NCI-H2196 (cell line): ENCODE results near the gene LRRC43.

ENCODE experiments used
- DNase-seq: peaks from one replicate; lab custom pipeline; 2025; ENCODE audit not compliant: unreplicated experiment; lab: John Stamatoyannopoulos, UW

The LRRC43 gene

GRCh38 chr12:122215771-122216170 lies 32.8 kb downstream of the LRRC43 start:
- DNase-seq, result no peak

GRCh38 chr12:122216445-122216844 lies 33.5 kb downstream of the LRRC43 start:
- no peak for DNase-seq

- peak; percentile 99 for DNase-seq
Measured at GRCh38 chr12:122225683-122226365, 42.9 kb downstream of the LRRC43 start, which contains the start of gene DIABLO. DIABLO (minus strand) TSS chr12:122226052; CDS start chr12:122226014, 38 bp downstream.

DNA sequence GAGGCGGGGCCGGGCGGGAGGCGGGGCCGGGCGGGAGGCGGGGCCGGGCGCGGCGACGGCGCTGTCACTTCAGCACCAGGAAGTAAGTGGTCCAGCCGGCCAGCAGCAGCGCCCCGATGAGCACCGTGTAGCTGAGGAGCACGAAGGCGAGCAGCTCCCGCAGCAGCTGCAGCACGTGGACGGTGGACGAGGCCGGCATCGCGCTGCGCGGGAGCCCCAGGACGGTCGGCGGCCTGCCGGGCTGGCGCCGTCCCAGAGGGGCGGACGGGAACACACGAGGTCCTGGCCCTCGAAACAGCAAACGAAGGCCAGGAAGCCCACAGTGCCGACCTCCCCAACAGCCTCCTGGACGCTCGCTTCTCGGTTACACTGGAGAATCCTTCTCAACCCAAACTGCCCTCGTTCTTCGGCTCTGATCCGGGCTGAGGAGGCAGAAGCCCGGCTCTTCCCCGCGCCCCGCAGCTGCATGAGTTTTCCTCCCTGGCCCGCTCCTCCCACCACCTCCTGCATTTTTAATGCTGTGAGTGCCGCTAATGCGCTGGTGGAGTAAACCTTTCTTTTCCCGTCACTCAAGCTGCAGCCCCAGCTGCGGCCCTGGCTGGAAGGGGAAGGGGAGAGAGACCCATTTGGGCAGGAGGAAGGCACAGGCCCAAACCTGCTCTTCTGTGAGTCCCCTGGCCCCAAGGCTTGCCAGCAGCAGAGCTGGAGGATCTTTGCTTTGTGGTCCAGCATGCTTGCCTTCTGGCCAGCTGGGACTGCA lies 43.6 kb downstream of the LRRC43 start:
- no peak for DNase-seq

GRCh38 chr12:122227341-122227740 lies 44.4 kb downstream of the LRRC43 start:
- DNase-seq, result no peak

- no peak for DNase-seq
Measured at GRCh38 chr12:122228092-122228491, 45.2 kb downstream of the LRRC43 start.

- no peak for DNase-seq
Measured at GRCh38 chr12:122230798-122231197, 47.9 kb downstream of the LRRC43 start.

DNA sequence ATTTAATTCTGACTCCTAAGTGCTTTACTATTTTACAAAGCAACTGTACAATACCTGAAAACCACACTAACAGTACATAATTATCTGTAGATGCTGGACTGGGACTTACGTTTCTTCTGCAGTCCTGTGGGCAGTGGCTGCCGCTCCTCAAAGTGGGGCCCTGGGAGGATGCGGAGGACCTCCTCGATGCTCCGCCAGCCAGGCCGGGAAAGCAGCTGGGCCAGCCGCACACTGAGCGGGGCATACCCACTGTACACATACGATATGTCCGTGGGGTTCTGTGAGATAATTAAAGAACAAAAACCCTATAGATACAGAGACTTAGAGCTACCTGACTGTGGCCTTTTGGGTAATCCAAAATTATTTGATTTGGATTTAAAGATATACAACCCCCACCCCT lies 49.8 kb downstream of the LRRC43 start:
- no peak for DNase-seq

GRCh38 chr12:122235741-122236140 lies 52.8 kb downstream of the LRRC43 start:
- DNase-seq, result no peak

DNA sequence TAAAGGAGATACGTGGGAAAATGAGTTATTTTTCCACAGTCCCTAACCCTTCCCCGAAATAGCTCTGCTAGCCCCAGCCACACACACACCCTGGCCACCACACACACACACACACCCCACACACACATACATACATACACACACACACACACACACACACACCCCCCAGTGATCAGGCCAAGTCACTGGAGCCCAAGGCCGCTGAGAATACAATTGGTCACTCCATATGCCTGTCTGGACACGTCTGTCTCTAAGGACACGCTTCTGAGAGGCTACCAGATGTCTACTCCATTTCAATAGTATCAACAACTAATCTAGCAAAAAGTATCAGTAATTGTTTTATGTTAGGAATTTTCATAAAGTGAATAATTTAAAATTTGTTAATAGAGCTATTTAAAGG lies 55.9 kb downstream of the LRRC43 start:
- peak; percentile 18 for DNase-seq

DNA sequence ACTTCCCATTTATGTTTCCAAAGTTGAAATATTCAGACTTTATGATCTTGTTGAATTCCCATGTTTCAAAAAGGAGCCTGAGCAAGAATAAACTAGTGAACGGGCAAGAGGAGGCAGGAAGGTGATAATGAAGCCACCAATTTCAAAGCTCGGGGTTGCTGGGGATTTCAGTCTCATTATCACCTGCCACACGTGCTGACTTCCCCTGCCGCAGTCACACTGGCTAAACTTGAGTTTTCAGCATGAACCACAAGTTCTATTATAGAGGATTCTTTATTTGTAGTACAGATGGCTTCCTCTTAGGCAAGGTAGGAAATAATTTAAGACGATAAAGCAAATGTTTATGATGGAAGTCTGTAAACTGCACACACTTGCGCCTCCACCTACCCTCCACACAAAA lies 61.0 kb downstream of the LRRC43 start:
- no peak for DNase-seq

DNA sequence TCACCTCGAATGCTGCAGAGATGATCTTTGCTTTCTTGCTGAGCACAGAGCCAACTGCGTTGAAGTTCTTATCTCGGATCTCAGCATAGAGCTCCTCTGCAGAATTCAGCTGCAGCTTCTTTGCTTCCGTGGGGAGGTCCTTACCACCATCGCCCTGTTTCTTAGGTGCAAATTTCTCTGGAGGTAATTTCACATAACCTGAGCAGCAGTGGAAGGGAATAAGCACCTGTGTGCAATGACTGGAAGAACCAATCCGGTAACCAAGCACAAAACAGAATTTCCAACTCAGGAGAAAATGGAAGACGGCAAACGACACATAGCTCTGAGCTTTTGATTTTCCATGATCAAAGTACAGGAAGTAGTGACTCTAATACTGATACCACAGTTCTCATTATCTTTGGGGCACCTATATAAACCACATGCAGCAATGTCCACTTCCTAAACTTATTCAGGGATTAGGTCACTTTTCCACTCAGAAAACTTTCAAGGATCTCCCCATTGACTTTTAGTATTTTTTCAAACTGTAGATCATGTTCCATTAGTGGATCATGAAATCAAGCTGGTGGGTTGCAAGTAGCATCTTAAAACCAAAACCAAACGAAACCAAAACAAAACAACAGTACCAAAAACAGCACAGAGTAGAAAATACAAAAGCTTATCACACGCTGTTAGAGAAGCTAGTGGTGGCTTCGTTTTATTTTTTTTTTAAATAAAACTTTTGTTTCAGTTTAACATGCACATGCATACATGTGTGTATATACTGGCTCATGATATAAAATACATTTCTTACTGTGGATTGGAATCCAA lies 61.8 kb downstream of the LRRC43 start:
- no peak for DNase-seq

DNA sequence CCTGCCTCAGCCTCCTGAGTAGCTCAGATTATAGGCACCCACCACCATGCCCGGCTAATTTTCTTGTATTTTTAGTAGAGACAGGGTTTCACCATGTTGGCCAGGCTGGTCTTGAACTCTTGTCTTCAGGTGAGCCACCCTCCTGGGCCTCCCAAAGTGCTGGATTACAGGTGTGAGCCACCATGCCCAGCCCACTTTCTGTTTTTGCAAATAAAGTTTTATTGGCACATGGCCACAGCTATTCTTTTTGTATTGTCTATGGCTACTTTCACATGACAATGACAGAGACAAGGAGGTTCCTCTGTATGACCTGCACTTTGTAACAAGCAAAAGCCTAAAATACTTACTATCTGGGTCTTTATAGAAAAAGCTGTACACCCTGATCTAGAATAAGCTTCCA lies 62.6 kb downstream of the LRRC43 start:
- DNase-seq, result no peak

- peak; percentile 40 for DNase-seq
Measured at GRCh38 chr12:122250047-122250446, 67.1 kb downstream of the LRRC43 start.

GRCh38 chr12:122250536-122250935 lies 67.6 kb downstream of the LRRC43 start:
- no peak for DNase-seq
